Measurements from ENCODE around the gene SRSF1. TPM values are rescaled to one million over a fixed set of nuclear protein-coding genes. Genes with fewer than 3 reads are reported as not detected.
"Not testable (repeated sequence)": the region's sequence is repeated elsewhere in the genome, so short reads cannot be mapped to it uniquely, and the experiment has no call there.

SRSF1 gene
- total RNA-seq, 2 donors from 2014 or later, result 276 to 391 TPM

DNA sequence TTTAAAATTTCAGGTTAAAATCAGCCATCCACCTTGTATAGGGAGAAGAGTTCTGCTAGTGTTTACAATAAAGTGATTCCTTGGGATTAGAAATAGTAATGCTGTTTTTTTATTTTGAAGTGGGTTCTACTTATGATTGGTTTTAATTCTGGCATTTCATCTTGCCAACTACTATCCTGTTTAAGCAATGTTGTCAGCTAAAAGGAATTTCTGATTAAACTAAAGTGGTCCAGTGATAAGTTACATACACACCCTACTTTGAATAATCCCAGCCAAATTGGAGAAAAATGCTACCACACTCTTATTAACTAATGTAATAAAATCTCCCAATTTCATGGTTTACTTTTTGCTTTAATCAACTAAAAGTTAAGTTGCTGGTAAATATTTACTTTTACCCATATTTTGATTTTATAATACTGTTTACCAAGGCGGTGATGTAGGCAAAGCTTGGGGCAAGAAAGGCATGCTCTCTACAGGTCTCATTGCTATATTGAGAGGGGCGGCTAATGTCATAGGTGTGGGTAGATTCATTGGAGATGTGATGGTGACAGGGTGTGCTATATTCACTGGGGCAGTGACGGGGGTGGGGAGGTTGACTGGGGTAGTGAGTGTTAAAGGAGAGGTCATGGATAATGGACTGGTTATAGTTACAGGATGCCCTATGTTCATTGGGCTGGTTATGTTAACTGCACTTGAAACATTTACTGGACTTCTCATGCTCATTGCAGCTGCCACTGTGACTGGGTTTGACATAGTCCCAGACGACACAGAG is 32.8 kb downstream of the SRSF1 start:
- peaks cover 66% of the 10 kb centered on the region for H3K36me3 Mint-ChIP-seq (ENCODE audit: low read depth)
- not testable (repeated sequence) for H3K4me1 Mint-ChIP-seq; H3K9me3 Mint-ChIP-seq; H3K4me3 Mint-ChIP-seq; H3K27ac Mint-ChIP-seq; H3K27me3 Mint-ChIP-seq; ATAC-seq (replicated peaks)

- no peaks in the 10 kb centered on the region for H3K4me1 Mint-ChIP-seq
- ATAC-seq (replicated peaks), result no peak
- H3K36me3 Mint-ChIP-seq (ENCODE audit: low read depth), result peaks cover 45% of the 10 kb centered on the region
- no peaks in the 10 kb centered on the region for H3K27me3 Mint-ChIP-seq
- no peaks in the 10 kb centered on the region for H3K9me3 Mint-ChIP-seq
- H3K27ac Mint-ChIP-seq, result no peak overlapping the region
- H3K4me3 Mint-ChIP-seq, result no peak overlapping the region
Observed at GRCh38 chr17:57972151-57972550, 34.9 kb downstream of the SRSF1 start.

DNA sequence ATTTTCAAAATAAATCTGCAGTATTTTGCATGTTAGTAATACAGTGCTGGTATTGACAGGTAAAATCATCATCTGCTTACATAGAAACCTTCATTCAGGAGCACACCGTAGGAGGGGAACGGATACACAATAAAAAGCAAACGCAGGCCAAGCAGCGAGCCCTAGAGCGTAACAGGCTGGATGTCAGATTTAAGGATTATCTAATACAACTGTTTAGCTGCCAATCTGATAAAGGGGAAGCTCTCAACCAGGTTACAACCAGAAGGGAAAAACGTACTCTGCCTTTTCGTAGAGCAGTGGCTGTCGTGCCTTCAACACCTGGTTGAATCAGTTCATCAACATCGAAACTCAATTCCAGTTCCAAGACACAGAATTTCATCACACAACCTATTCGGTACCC is 35.5 kb downstream of the SRSF1 start:
- ATAC-seq (replicated peaks), result no peak
- Mint-ChIP-seq H3K4me1 (no peaks in the 10 kb centered on the region), H3K4me3 (no peak overlapping the region), H3K9me3 (no peaks in the 10 kb centered on the region), H3K27me3 (no peaks in the 10 kb centered on the region), H3K36me3 (ENCODE audit: low read depth) (peaks cover 39% of the 10 kb centered on the region), H3K27ac (no peak overlapping the region)

- Mint-ChIP-seq H3K9me3 (no peaks in the 10 kb centered on the region), H3K4me1 (no peaks in the 10 kb centered on the region), H3K36me3 (ENCODE audit: low read depth) (peaks cover 30% of the 10 kb centered on the region), H3K27ac (no peak overlapping the region), H3K27me3 (no peaks in the 10 kb centered on the region), H3K4me3 (no peak overlapping the region)
- ATAC-seq (replicated peaks), result no peak
Observed at GRCh38 chr17:57970710-57971109, 36.3 kb downstream of the SRSF1 start.

- ATAC-seq (replicated peaks), result no peak
- H3K4me1 Mint-ChIP-seq, result no peaks in the 10 kb centered on the region
- peaks cover 8% of the 10 kb centered on the region for H3K36me3 Mint-ChIP-seq (ENCODE audit: low read depth)
- H3K27me3 Mint-ChIP-seq, result no peaks in the 10 kb centered on the region
- no peaks in the 10 kb centered on the region for H3K9me3 Mint-ChIP-seq
- no peak overlapping the region for H3K4me3 Mint-ChIP-seq
- no peak overlapping the region for H3K27ac Mint-ChIP-seq
Observed at GRCh38 chr17:57968456-57968855, 38.6 kb downstream of the SRSF1 start.

- no peaks in the 10 kb centered on the region for H3K4me1 Mint-ChIP-seq
- no peaks in the 10 kb centered on the region for H3K27me3 Mint-ChIP-seq
- no peaks in the 10 kb centered on the region for H3K36me3 Mint-ChIP-seq (ENCODE audit: low read depth)
- H3K4me3 Mint-ChIP-seq, result no peak overlapping the region
- no peak overlapping the region for H3K27ac Mint-ChIP-seq
- no peaks in the 10 kb centered on the region for H3K9me3 Mint-ChIP-seq
- ATAC-seq (replicated peaks), result no peak
Observed at GRCh38 chr17:57966875-57967274, 40.2 kb downstream of the SRSF1 start.

DNA sequence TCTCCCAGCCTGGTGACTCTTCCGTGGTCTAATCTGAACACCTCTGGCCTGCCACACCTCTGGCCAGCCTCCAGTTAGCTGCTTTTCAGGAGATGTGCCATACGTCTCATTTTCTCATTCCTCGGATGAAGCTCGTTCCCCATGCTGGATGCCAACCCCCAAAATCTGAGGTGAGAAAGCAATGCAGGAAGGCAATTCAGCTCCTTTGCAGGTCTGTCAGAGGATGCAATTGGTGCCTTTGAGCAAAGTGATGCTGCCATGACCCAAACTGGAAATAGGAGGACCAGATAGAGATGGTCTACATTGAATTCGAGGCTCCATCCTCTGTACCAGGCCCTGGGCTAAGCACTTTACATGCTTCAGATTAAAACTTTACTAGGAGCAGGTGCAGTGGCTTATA is 40.8 kb downstream of the SRSF1 start:
- no peak overlapping the region for H3K27ac Mint-ChIP-seq
- H3K9me3 Mint-ChIP-seq, result no peaks in the 10 kb centered on the region
- ATAC-seq (replicated peaks), result no peak
- H3K4me3 Mint-ChIP-seq, result no peak overlapping the region
- no peaks in the 10 kb centered on the region for H3K36me3 Mint-ChIP-seq (ENCODE audit: low read depth)
- H3K27me3 Mint-ChIP-seq, result no peaks in the 10 kb centered on the region
- no peaks in the 10 kb centered on the region for H3K4me1 Mint-ChIP-seq

GRCh38 chr17:57965521-57966160 is 41.4 kb downstream of the SRSF1 start:
- H3K27ac Mint-ChIP-seq, result no peak overlapping the region
- no peaks in the 10 kb centered on the region for H3K9me3 Mint-ChIP-seq
- no peak for ATAC-seq (replicated peaks)
- no peaks in the 10 kb centered on the region for H3K27me3 Mint-ChIP-seq
- no peaks in the 10 kb centered on the region for H3K4me1 Mint-ChIP-seq
- H3K36me3 Mint-ChIP-seq (ENCODE audit: low read depth), result no peaks in the 10 kb centered on the region
- no peak overlapping the region for H3K4me3 Mint-ChIP-seq

DNA sequence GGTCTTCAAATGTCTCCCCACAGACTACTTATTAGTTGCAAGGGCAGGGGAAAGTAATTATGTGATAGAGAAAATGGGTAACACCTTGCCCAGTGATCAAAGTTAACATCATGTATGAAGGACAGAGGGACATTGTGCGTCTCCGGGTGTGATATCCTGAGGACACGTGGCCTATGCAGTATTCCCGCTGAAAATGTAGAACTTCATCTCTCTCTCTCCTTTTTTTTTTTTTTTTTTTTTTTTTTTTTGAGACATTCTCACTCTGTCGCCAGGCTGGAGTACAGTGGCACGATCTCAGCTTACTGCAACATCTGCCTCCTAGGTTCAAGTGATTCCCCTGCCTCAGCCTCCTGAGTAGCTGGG is 43.9 kb downstream of the SRSF1 start:
- Mint-ChIP-seq H3K36me3 (ENCODE audit: low read depth) (no peaks in the 10 kb centered on the region), H3K4me3 (no peak overlapping the region), H3K9me3 (no peaks in the 10 kb centered on the region), H3K27ac (no peak overlapping the region), H3K4me1 (no peaks in the 10 kb centered on the region), H3K27me3 (peaks cover under 1% of the 10 kb centered on the region)
- no peak for ATAC-seq (replicated peaks)

- Mint-ChIP-seq H3K27ac (no peak overlapping the region), H3K36me3 (ENCODE audit: low read depth) (no peaks in the 10 kb centered on the region), H3K4me1 (peaks cover 4% of the 10 kb centered on the region), H3K4me3 (no peak overlapping the region), H3K9me3 (no peaks in the 10 kb centered on the region), H3K27me3 (peaks cover 7% of the 10 kb centered on the region)
- no peak for ATAC-seq (replicated peaks)
Observed at GRCh38 chr17:57962279-57963148, 44.5 kb downstream of the SRSF1 start.

GRCh38 chr17:57959929-57960328 is 47.1 kb downstream of the SRSF1 start:
- Mint-ChIP-seq H3K27me3 (peaks cover 13% of the 10 kb centered on the region), H3K27ac (no peak overlapping the region), H3K4me1 (peaks cover 10% of the 10 kb centered on the region), H3K9me3 (no peaks in the 10 kb centered on the region), H3K4me3 (no peak overlapping the region), H3K36me3 (ENCODE audit: low read depth) (no peaks in the 10 kb centered on the region)
- no peak for ATAC-seq (replicated peaks)

DNA sequence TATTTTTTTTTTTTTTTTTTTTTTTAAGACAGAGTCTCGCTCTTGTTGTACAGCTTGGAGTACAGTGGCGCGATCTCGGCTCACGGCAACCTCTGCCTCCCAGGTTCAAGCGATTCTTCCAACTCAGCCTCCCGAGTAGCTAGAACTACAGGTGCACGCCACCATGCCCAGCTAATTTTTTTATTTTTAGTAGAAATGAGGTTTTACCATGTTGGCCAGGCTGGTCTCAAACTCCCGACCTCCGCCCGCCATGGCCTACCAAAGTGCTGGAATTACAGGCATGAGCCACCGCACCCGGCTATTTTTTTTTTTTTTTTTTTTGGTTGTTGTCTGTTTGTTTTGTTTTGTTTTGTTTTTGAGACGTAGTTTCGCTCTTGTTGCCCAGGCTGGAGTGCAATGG is 48.7 kb downstream of the SRSF1 start:
- H3K4me3 Mint-ChIP-seq; ATAC-seq (replicated peaks): not testable (repeated sequence)
- H3K4me1 Mint-ChIP-seq, result peaks cover 10% of the 10 kb centered on the region

GRCh38 chr17:57957886-57958285 is 49.2 kb downstream of the SRSF1 start:
- Mint-ChIP-seq H3K27me3 (peaks cover 17% of the 10 kb centered on the region), H3K4me3 (no peak overlapping the region), H3K36me3 (ENCODE audit: low read depth) (no peaks in the 10 kb centered on the region), H3K9me3 (no peaks in the 10 kb centered on the region), H3K27ac (no peak overlapping the region), H3K4me1 (peaks cover 10% of the 10 kb centered on the region)
- no peak for ATAC-seq (replicated peaks)

More for the DNA sequence above, 48.7 kb downstream of the SRSF1 start:
- not testable (repeated sequence) for H3K9me3 Mint-ChIP-seq; H3K36me3 Mint-ChIP-seq (ENCODE audit: low read depth); H3K27ac Mint-ChIP-seq
- peaks cover 17% of the 10 kb centered on the region for H3K27me3 Mint-ChIP-seq

- Mint-ChIP-seq H3K36me3 (ENCODE audit: low read depth) (no peaks in the 10 kb centered on the region), H3K4me1 (peaks cover 10% of the 10 kb centered on the region), H3K27ac (no peak overlapping the region), H3K9me3 (no peaks in the 10 kb centered on the region), H3K27me3 (peaks cover 17% of the 10 kb centered on the region), H3K4me3 (no peak overlapping the region)
- ATAC-seq (replicated peaks), result no peak
Observed at GRCh38 chr17:57957120-57957850, 49.8 kb downstream of the SRSF1 start.

Data from activated T-helper 17 cell treated with anti-CD3 and anti-CD28 coated beads, Interleukin-2, amount 50 U/mL, for 72 hours (primary cell).